ENCODE data around the gene ZNF597. TPM values are rescaled to one million over a fixed set of nuclear protein-coding genes. Genes with fewer than 3 reads are reported as not detected.

ZNF597 gene
- 1 to 10 TPM; 1.3 to 5.2 (median 2.7) TPM for total RNA-seq

GRCh38 chr16:3443108-3444031, at the start of gene ZNF597, which contains the start of gene NAA60:
Gene ZNF597, minus strand, starts transcription at chr16:3443504. Its CDS starts 351 bp downstream, at chr16:3443153.
Gene NAA60, plus strand, starts transcription at chr16:3443680. Its CDS starts 32,548 bp downstream, at chr16:3476228.
- intact Hi-C loops (cut with DNase I; ENCODE audit: low total_unique reads) = no loop called here
- TF ChIP-seq POLR2A (IDR thresholded peaks at IDR 0.05) (no peak), CTCF (IDR thresholded peaks at IDR 0.05) (no peak)
- DNase-seq = peak; percentile 73 to 77
- peak within 1 kb of the TSS; percentile 55 to 57 for H3K4me3 ChIP-seq
- H3K27ac ChIP-seq = peak within 1 kb of the TSS; percentile 45 to 59
- H3K9me3 ChIP-seq = peaks cover 0 to 15% of the 10 kb centered on the region in 2 donors
- H3K4me1 ChIP-seq = no peaks in the 10 kb centered on the region
- no peaks in the 10 kb centered on the region for H3K36me3 ChIP-seq
- no peaks in the 10 kb centered on the region for H3K27me3 ChIP-seq

GRCh38 chr16:3492356-3492755, 49.1 kb upstream of the ZNF597 start:
- Histone ChIP-seq H3K4me1 (no peaks in the 10 kb centered on the region), H3K4me3 (no peak overlapping the region), H3K36me3 (no peaks in the 10 kb centered on the region), H3K9me3 (no peaks in the 10 kb centered on the region), H3K27me3 (no peaks in the 10 kb centered on the region), H3K27ac (no peak overlapping the region)
- DNase-seq = no peak
- intact Hi-C loops (cut with DNase I; ENCODE audit: low total_unique reads) = no loop called here
- no peak for TF ChIP-seq POLR2A (IDR thresholded peaks at IDR 0.05)
- no peak for TF ChIP-seq CTCF (IDR thresholded peaks at IDR 0.05)

DNA sequence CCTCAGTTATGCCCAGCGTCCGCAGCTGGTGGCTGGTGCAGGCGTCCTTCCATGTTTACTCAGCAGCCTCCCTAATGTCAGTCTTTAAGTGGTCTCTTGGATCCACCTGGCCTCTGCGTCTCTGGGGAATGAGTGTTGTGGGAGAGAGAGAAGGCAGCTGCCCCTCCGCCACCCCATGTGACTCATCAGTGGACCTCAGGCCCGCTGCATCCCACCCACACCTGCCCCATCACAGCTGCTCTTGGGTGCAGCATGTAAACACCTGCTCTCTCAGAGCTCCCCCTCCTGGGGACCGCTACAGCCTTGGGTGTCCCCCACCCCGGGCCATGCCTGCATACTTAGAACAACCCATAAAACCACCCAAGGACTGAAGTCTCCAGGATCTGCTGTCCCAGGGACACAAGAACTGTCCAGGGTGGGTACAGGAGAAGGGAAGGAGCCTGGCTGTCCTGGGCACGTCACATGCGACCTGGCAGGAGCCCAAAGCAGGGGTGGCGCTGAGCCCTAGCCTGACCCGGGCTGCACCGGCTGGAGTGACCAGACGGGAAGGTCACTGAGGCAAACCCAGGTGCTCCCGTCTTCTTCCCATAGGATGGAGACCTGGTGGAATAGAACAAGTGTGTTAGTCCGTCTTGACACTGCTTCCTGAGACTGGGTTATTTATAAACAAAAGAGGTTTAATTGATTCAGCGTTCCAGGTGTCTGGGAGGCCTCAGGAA, 47.8 kb upstream of the ZNF597 start:
- no peak for DNase-seq
- H3K9me3 ChIP-seq = no peaks in the 10 kb centered on the region
- intact Hi-C loops (cut with DNase I; ENCODE audit: low total_unique reads) = no loop called here
- no peaks in the 10 kb centered on the region for H3K36me3 ChIP-seq
- H3K4me1 ChIP-seq = no peaks in the 10 kb centered on the region
- H3K4me3 ChIP-seq = no peak overlapping the region
- no peaks in the 10 kb centered on the region for H3K27me3 ChIP-seq
- TF ChIP-seq POLR2A (IDR thresholded peaks at IDR 0.05) (no peak), CTCF (IDR thresholded peaks at IDR 0.05) (no peak)
- no peak overlapping the region for H3K27ac ChIP-seq

DNA sequence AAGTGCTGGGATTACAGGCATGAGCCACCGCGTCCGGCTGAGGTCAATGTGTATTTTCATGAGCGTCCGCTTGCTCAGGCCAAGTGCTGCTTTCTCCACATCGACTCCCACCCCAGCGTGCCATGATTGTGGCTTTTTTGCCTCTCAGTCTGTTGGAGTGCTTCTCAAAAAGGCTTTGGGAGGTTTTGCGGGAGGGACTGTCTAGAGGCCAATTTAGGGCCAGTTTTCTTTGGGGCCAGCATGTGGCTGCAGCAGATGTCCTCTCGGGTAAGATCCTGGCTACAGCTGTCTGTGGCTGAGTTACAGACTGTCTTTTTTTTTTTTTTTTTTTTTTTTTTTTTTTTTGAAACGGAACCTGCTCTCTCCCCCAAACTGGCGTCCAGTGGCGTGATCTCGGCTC, 45.5 kb upstream of the ZNF597 start:
- Histone ChIP-seq H3K4me3 (no peak overlapping the region), H3K27me3 (no peaks in the 10 kb centered on the region), H3K9me3 (no peaks in the 10 kb centered on the region), H3K27ac (no peak overlapping the region), H3K4me1 (no peaks in the 10 kb centered on the region), H3K36me3 (no peaks in the 10 kb centered on the region)
- DNase-seq = no peak
- TF ChIP-seq CTCF (IDR thresholded peaks at IDR 0.05) (no peak), POLR2A (IDR thresholded peaks at IDR 0.05) (no peak)
- intact Hi-C loops (cut with DNase I; ENCODE audit: low total_unique reads) = no loop called here
